Stimulated activated CD8-positive, alpha-beta memory T cell treated with anti-CD3 and anti-CD28 coated beads, Interleukin-4, amount 100 ng/mL, for 48 hours (primary cell): Measurements from ENCODE around the gene CLINT1.
"Not testable (repeated sequence)": the region's sequence is repeated elsewhere in the genome, so short reads cannot be mapped to it uniquely, and the experiment has no call there.

Experiments
- DNase-seq: peaks from one replicate; pipeline ENCODE4 v3.0.0-alpha.2; 2020

Gene CLINT1

GRCh38 chr5:157862183-157862851 lies 3.4 kb upstream of the CLINT1 start:
- no peak for DNase-seq

GRCh38 chr5:157860898-157861890 lies 2.2 kb upstream of the CLINT1 start:
- DNase-seq = no peak

- no peak for DNase-seq
These were observed 256 bp upstream of the CLINT1 start for GRCh38 chr5:157859227-157859575.

- DNase-seq = no peak
These were observed 974 bp downstream of the CLINT1 start for GRCh38 chr5:157857816-157858526.

- peak; percentile 38 for DNase-seq
These were observed 3.4 kb downstream of the CLINT1 start for GRCh38 chr5:157855404-157855994.

- not testable (repeated sequence) for DNase-seq
These were observed 5.6 kb downstream of the CLINT1 start for GRCh38 chr5:157853365-157853764.

- DNase-seq = no peak
These were observed 12.9 kb downstream of the CLINT1 start for GRCh38 chr5:157845914-157846598.

GRCh38 chr5:157842787-157843186 lies 16.2 kb downstream of the CLINT1 start:
- DNase-seq = no peak

- no peak for DNase-seq
These were observed 16.8 kb downstream of the CLINT1 start for GRCh38 chr5:157842185-157842584.

GRCh38 chr5:157839157-157839795 lies 19.7 kb downstream of the CLINT1 start:
- no peak for DNase-seq

GRCh38 chr5:157836121-157836753 lies 22.7 kb downstream of the CLINT1 start:
- no peak for DNase-seq

- no peak for DNase-seq
These were observed 23.9 kb downstream of the CLINT1 start for GRCh38 chr5:157835041-157835440.

- no peak for DNase-seq
These were observed 29.9 kb downstream of the CLINT1 start for GRCh38 chr5:157828944-157829639.

GRCh38 chr5:157828105-157828943 lies 30.6 kb downstream of the CLINT1 start:
- no peak for DNase-seq

GRCh38 chr5:157827423-157827822 lies 31.5 kb downstream of the CLINT1 start:
- DNase-seq = no peak

GRCh38 chr5:157823655-157824054 lies 35.3 kb downstream of the CLINT1 start:
- no peak for DNase-seq

GRCh38 chr5:157821822-157822622 lies 36.9 kb downstream of the CLINT1 start:
- no peak for DNase-seq

GRCh38 chr5:157821405-157821804 lies 37.5 kb downstream of the CLINT1 start:
- DNase-seq = no peak
